ENCODE data around the gene SCMH1.
A peak's percentile ranks its signal among the peaks of the same experiment; 100 is the strongest.

Gene SCMH1

GRCh38 chr1:41174170-41174569 is 67.9 kb downstream of the SCMH1 start:
- ATAC-seq (ENCODE audit: low read depth): peak; percentile 79; the same call in 2 of the 3 replicates
- Histone ChIP-seq H3K36me3 (ENCODE audit: low read depth) (0 out of 2 replicates have a peak, but pooled peaks cover 3% of the 10 kb centered on the region), H3K4me1 (ENCODE audit: insufficient read depth, poor library complexity, severe bottlenecking) (no peaks in the 10 kb centered on the region), H3K27me3 (ENCODE audit: insufficient read depth, poor library complexity, severe bottlenecking) (no peaks in the 10 kb centered on the region), H3K4me3 (ENCODE audit: severe bottlenecking) (no peak overlapping the region), H3K27ac (ENCODE audit: poor library complexity, severe bottlenecking) (no peak overlapping the region), H3K9me3 (ENCODE audit: severe bottlenecking) (no peaks in the 10 kb centered on the region)
- no peak for DNase-seq (ENCODE audit: low spot score)
- TF ChIP-seq, protein P1, sequence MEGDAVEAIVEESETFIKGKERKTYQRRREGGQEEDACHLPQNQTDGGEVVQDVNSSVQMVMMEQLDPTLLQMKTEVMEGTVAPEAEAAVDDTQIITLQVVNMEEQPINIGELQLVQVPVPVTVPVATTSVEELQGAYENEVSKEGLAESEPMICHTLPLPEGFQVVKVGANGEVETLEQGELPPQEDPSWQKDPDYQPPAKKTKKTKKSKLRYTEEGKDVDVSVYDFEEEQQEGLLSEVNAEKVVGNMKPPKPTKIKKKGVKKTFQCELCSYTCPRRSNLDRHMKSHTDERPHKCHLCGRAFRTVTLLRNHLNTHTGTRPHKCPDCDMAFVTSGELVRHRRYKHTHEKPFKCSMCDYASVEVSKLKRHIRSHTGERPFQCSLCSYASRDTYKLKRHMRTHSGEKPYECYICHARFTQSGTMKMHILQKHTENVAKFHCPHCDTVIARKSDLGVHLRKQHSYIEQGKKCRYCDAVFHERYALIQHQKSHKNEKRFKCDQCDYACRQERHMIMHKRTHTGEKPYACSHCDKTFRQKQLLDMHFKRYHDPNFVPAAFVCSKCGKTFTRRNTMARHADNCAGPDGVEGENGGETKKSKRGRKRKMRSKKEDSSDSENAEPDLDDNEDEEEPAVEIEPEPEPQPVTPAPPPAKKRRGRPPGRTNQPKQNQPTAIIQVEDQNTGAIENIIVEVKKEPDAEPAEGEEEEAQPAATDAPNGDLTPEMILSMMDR (IDR thresholded peaks at IDR 0.05; ENCODE audit: poor library complexity, severe bottlenecking): no peak

DNA sequence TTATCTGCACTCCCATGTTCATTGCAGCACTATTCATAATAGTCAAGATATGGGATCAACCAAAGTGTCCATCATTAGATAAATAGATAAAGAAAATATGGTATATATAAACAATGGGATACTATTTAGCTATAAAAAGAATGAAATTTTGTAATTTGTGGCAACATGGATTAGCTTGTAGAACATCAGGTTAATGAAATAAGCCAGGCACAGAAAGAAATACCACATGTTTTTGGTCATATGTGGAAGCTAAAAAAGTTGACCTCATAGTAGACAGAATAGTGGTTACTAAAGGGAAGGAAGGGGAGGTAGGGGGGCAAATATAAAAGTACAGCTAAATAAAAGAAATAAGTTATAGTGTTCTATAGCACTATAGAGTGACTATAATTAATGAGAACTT is 68.5 kb downstream of the SCMH1 start:
- ATAC-seq (ENCODE audit: low read depth) (no peak), DNase-seq (ENCODE audit: low spot score) (no peak)
- peaks cover 5% of the 10 kb centered on the region; the same call in 1 of the 2 replicates for H3K36me3 ChIP-seq (ENCODE audit: low read depth)
- TF ChIP-seq, protein P1 (IDR thresholded peaks at IDR 0.05; ENCODE audit: poor library complexity, severe bottlenecking): no peak
- no peaks in the 10 kb centered on the region for H3K4me1 ChIP-seq (ENCODE audit: insufficient read depth, poor library complexity, severe bottlenecking)
- no peak overlapping the region for H3K4me3 ChIP-seq (ENCODE audit: severe bottlenecking)
- H3K27me3 ChIP-seq (ENCODE audit: insufficient read depth, poor library complexity, severe bottlenecking): no peaks in the 10 kb centered on the region
- H3K27ac ChIP-seq (ENCODE audit: poor library complexity, severe bottlenecking): no peak overlapping the region
- H3K9me3 ChIP-seq (ENCODE audit: severe bottlenecking): peaks cover 4% of the 10 kb centered on the region

DNA sequence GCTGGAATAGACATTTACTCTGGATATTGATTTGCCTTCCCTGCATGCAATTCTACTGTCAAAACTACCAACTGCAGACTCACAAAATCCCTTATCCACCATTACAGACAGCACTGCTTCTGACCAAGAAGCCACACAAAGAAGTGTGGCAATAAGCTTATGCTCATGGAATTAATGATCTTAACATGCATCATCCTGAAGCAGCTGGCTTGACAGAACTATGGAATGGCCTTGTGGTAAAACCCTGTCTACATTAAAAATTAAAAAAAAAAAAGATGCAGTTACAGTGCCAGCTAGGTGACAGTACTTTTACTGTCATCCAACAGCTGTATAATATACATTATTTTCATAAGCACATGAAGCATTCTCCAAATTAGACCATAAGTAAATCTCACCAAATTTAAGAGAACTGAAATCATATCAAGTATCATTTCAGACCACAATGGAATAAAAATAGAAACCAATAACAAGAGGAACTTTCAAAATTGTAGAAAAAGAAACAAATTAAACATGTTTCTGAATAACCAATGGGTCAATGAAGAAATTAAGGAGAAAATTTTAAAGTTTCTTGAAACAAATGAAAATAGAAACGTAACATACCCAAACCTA is 70.7 kb downstream of the SCMH1 start:
- Histone ChIP-seq H3K4me3 (ENCODE audit: severe bottlenecking) (no peak overlapping the region), H3K36me3 (ENCODE audit: low read depth) (peaks cover 5% of the 10 kb centered on the region; the same call in 1 of the 2 replicates), H3K4me1 (ENCODE audit: insufficient read depth, poor library complexity, severe bottlenecking) (no peaks in the 10 kb centered on the region), H3K9me3 (ENCODE audit: severe bottlenecking) (peaks cover 15% of the 10 kb centered on the region), H3K27ac (ENCODE audit: poor library complexity, severe bottlenecking) (no peak overlapping the region), H3K27me3 (ENCODE audit: insufficient read depth, poor library complexity, severe bottlenecking) (no peaks in the 10 kb centered on the region)
- TF ChIP-seq, protein P1 (IDR thresholded peaks at IDR 0.05; ENCODE audit: poor library complexity, severe bottlenecking): no peak
- no peak for DNase-seq (ENCODE audit: low spot score)
- ATAC-seq (ENCODE audit: low read depth): no peak

DNA sequence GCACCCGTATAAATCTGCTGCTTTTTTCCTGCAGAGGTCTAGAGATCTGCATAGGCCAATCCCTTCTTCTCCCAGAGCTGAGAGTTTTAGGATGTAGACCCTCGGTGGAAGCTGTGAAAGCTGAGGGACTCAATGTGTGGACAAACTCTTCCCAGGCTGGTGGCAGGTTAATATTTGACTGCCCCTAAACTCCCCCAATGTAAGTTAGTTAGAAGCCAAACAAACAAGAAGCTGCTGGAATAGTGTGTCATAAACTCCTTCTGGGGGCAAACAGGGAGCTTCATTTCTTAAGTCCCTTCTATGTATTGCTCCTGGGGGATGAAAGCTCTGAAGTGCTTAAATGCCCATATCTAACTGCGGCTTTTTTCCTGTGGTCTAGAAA is 72.3 kb downstream of the SCMH1 start:
- Histone ChIP-seq H3K9me3 (ENCODE audit: severe bottlenecking) (peaks cover 15% of the 10 kb centered on the region), H3K4me1 (ENCODE audit: insufficient read depth, poor library complexity, severe bottlenecking) (no peaks in the 10 kb centered on the region), H3K27me3 (ENCODE audit: insufficient read depth, poor library complexity, severe bottlenecking) (no peaks in the 10 kb centered on the region), H3K4me3 (ENCODE audit: severe bottlenecking) (no peak overlapping the region), H3K36me3 (ENCODE audit: low read depth) (peaks cover 5% of the 10 kb centered on the region; the same call in 1 of the 2 replicates), H3K27ac (ENCODE audit: poor library complexity, severe bottlenecking) (no peak overlapping the region)
- DNase-seq (ENCODE audit: low spot score): no peak
- ATAC-seq (ENCODE audit: low read depth): no peak
- TF ChIP-seq, protein P1 (IDR thresholded peaks at IDR 0.05; ENCODE audit: poor library complexity, severe bottlenecking): no peak

DNA sequence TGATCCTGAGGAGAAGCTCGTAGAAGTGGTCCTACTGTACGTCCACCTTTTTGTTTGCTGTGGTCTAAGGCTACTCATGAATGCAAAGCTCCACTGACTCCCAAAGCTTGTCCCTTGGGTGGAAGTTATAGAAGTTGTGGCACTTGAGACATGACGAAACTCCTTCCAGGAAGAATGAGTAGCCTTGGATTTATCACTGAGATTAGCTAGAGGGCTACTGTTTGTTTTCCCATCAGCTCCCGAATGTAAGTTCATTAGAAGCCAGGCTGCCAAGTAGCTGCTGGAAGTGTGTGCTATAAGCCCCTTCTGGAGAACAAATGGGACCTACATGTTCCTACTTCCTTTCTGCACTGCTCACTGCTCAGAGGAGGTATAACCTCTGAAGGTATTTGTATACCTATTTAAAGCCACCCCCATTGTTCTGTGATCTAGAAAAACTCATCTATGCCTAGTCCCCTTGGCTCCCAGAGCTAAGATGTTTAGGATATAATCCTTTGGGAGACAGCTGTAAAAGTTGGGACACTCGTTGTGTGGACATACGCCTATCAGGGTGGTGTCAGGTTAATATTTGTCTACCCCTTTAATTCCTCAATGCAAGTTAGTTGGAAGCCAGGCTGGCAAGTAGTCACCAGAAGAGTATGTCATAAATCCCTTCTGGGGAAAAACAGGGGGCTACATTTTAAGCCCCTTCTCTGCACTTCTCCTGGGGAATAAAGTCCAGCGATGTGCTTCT is 72.9 kb downstream of the SCMH1 start:
- TF ChIP-seq, protein P1 (IDR thresholded peaks at IDR 0.05; ENCODE audit: poor library complexity, severe bottlenecking): no peak
- H3K9me3 ChIP-seq (ENCODE audit: severe bottlenecking): peaks cover 15% of the 10 kb centered on the region
- no peak for DNase-seq (ENCODE audit: low spot score)
- peaks cover 5% of the 10 kb centered on the region; the same call in 1 of the 2 replicates for H3K36me3 ChIP-seq (ENCODE audit: low read depth)
- H3K27me3 ChIP-seq (ENCODE audit: insufficient read depth, poor library complexity, severe bottlenecking): no peaks in the 10 kb centered on the region
- H3K4me1 ChIP-seq (ENCODE audit: insufficient read depth, poor library complexity, severe bottlenecking): no peaks in the 10 kb centered on the region
- no peak for ATAC-seq (ENCODE audit: low read depth)
- H3K4me3 ChIP-seq (ENCODE audit: severe bottlenecking): no peak overlapping the region
- no peak overlapping the region for H3K27ac ChIP-seq (ENCODE audit: poor library complexity, severe bottlenecking)

Measured in RWPE2 (cell line).